D721Med (cell line): ENCODE data around the gene TRIM13.
A peak's percentile ranks its signal among the peaks of the same experiment; 100 is the strongest.
"Not testable (repeated sequence)": the region's sequence is repeated elsewhere in the genome, so short reads cannot be mapped to it uniquely, and the experiment has no call there.

Experiments used
- DNase-seq: peaks from one replicate; pipeline ENCODE4 v3.0.0; 2011; ENCODE audit warnings: low spot score; ENCODE audit not compliant: insufficient read length
- FAIRE-seq: peaks from 2 replicates; lab custom pipeline; 2011; peaks lifted over from hg19 to GRCh38; lab: Jason Lieb, UNC
- CTCF ChIP-seq: IDR thresholded peaks from 2 replicates; pipeline ENCODE4 v1.5.1; 2012; ENCODE audit warnings: mild to moderate bottlenecking, control low read depth; ENCODE audit not compliant: insufficient read depth; ENCODE audit errors: missing control alignments

Gene TRIM13

GRCh38 chr13:50060718-50061117 lies 63.9 kb downstream of the TRIM13 start:
- no peak for TF ChIP-seq CTCF
- FAIRE-seq, result peak; percentile 44

GRCh38 chr13:50062336-50062735 lies 65.5 kb downstream of the TRIM13 start:
- not testable (repeated sequence) for DNase-seq, FAIRE-seq

More at GRCh38 chr13:50060718-50061117, 63.9 kb downstream of the TRIM13 start:
- no peak for DNase-seq

- FAIRE-seq, result no peak
- no peak for DNase-seq
- TF ChIP-seq CTCF, result no peak
Measured at GRCh38 chr13:50065712-50066111, 68.9 kb downstream of the TRIM13 start.
